HG02885 (cell line): Measurements from ENCODE around the gene MDFI.

Source experiments
- ATAC-seq: cut with Tn5 transposase; IDR thresholded peaks from one replicate; pipeline ENCODE4 v1.9.1; 2021; ENCODE audit warnings: mild to moderate bottlenecking; ENCODE audit not compliant: unreplicated experiment, poor library complexity

MDFI gene

GRCh38 chr6:41684311-41685180 is 46.3 kb downstream of the MDFI start:
- no peak for ATAC-seq

- ATAC-seq = no peak
These were observed 47.5 kb downstream of the MDFI start for GRCh38 chr6:41685641-41686380.

GRCh38 chr6:41687501-41688175 is 49.4 kb downstream of the MDFI start:
- no peak for ATAC-seq

GRCh38 chr6:41688256-41688965 is 50.1 kb downstream of the MDFI start:
- no peak for ATAC-seq

GRCh38 chr6:41689171-41690008 is 51.1 kb downstream of the MDFI start:
- ATAC-seq = no peak

GRCh38 chr6:41690541-41691330 is 52.5 kb downstream of the MDFI start:
- ATAC-seq = no peak

- no peak for ATAC-seq
These were observed 53.3 kb downstream of the MDFI start for GRCh38 chr6:41691426-41692079.

GRCh38 chr6:41692080-41692675 is 53.9 kb downstream of the MDFI start:
- no peak for ATAC-seq

GRCh38 chr6:41692730-41693129 is 54.5 kb downstream of the MDFI start:
- ATAC-seq = no peak

GRCh38 chr6:41693281-41694240 is 55.3 kb downstream of the MDFI start:
- ATAC-seq = no peak

GRCh38 chr6:41694815-41695526 is 56.7 kb downstream of the MDFI start:
- ATAC-seq = no peak

- no peak for ATAC-seq
These were observed 57.6 kb downstream of the MDFI start for GRCh38 chr6:41695825-41696224.

GRCh38 chr6:41696788-41697187 is 58.5 kb downstream of the MDFI start:
- ATAC-seq = no peak

- ATAC-seq = no peak
These were observed 59.9 kb downstream of the MDFI start for GRCh38 chr6:41697861-41698781.

- no peak for ATAC-seq
These were observed 60.8 kb downstream of the MDFI start for GRCh38 chr6:41699063-41699462.
